GF-D8 (cell line): Measurements from ENCODE around the gene HTT.

Experiments
- DNase-seq: peaks from one replicate; lab custom pipeline; 2025; lab: John Stamatoyannopoulos, UW

The HTT gene

DNA sequence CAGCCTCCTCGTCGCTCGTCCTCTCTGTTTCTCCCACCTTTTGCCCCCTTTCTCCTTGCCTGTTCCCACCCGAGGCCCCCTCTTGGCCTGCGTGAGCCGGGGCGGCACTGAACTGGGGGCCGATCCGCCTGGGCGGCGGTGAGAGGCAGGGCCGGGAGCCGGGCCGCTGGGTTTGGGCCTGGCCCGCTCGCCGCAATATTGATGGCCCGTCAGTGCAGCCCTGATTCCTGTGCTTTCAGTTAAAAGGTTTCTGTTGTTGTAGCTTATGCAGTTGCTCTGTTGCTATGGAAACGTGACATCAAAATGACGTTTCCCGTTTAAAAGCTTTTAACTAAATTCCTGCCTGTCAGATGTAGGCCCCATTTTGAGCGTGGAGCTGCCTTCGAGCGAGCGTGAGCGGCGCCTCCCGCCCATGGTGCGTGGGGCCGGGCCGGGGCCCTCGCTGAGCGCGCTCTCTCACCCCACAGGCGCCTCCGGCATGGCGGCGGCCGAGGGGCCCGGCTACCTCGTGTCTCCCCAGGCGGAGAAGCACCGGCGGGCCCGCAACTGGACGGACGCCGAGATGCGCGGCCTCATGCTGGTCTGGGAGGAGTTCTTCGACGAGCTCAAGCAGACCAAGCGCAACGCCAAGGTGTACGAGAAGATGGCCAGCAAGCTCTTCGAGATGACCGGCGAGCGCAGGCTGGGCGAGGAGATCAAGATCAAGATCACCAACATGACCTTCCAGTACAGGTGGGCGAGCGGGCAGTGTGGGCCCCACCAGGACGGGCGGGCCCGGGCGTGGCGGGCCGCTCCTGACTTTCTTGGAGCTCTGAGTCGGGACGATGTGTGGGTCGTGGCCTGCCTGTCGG is 174.6 kb downstream of the HTT start, which contains the start of gene MSANTD1:
MSANTD1 (plus strand) TSS at position 349 of the 851 bp plus-strand sequence; CDS start at position 413, 64 bp downstream.
- no peak for DNase-seq

DNA sequence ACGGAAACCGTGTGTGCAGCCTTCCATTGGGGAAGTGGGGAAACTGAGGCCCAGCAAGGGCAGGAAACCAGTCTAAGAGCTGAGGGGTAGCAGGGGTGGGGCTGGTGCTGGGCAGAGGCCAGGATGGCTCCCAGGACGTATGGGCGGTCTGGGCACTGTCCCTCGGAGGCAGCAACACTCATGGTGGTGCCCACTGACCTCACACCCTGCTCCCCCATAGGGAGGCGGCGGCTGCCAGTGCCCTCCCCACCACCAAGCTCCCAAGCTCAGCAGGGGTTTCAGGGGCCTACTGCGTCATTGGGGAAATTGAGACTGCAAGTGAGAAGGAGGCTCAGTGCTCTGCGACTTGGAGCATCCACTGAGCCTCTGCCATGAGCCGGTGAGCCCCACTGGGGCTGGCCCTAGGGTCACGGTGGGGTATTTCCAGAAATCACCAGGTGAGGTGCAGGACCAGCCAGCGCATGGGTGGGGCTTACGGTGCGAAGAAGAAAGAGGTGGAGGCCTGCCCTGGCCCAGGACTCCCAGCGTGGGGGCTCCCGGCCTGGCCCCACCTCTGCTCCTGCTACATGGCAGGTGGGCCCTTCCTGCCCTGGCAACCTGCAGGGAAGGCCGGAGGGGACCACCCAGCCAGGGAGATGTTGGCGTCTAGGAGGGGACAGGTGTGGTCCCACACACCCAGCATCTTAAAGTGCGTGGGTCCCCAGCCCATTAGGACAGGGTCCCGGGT is 175.4 kb downstream of the HTT start:
- DNase-seq: no peak

DNA sequence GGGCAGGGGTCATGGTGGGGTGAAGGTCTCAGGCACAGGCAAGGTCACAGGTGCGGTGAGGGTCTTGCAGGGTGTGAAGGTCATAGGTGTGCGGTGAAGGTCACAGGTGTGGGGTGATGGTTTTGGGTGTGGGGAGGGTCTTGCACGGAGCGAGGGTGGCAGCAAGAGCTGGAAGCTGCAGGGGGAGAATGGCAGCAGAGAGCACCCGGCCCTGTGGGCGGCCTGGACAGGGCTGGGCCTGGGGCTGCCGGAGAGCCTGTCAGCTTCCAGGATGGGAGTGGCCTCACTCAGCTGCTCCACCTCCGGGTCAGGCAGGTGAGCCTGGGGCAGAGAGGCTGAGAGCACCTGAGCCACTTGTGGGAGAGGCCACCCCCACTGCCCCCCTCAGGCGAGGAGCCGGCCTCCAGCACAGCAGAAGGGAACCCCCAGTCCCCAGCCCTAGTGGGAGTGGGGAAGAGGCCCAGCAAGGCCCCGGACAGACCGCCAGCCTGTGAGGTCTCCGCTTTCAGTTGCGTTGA is 176.0 kb downstream of the HTT start:
- no peak for DNase-seq

DNA sequence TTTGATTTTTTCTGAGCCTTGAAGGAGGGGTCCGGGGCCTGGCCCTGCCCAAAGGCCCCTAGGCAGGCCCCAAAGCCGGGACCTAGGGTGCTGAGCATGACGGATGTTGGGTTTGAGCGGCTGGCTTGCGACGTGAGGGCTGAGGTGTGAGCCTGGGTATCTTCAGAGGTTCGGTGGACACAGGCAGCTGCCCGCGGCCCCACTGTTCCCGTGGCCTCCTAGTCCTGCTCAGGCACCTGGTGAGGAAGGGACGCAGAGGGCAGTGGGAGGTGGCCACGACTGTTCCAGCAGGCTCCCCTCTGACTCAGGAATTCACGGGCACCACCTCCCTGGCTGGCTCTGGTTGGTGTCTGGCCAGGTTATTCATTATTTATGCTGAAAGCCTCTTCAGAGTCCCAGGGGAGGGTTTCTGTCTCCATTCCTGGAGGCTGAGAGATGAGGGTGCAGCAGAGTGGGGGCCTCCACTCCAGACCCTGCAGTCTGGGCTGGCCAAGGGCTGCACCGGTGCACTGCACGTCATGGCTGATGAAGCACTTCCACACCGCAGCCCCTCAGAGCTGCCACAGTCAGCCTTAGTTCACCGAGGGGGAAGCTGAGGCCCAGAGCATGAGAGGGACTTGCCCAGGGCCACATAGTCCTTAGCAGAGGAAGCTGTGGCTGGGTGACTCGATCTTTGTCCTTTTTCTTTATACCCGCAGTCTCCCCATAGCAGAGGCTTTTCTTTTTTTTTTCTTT is 176.6 kb downstream of the HTT start:
- no peak for DNase-seq

DNA sequence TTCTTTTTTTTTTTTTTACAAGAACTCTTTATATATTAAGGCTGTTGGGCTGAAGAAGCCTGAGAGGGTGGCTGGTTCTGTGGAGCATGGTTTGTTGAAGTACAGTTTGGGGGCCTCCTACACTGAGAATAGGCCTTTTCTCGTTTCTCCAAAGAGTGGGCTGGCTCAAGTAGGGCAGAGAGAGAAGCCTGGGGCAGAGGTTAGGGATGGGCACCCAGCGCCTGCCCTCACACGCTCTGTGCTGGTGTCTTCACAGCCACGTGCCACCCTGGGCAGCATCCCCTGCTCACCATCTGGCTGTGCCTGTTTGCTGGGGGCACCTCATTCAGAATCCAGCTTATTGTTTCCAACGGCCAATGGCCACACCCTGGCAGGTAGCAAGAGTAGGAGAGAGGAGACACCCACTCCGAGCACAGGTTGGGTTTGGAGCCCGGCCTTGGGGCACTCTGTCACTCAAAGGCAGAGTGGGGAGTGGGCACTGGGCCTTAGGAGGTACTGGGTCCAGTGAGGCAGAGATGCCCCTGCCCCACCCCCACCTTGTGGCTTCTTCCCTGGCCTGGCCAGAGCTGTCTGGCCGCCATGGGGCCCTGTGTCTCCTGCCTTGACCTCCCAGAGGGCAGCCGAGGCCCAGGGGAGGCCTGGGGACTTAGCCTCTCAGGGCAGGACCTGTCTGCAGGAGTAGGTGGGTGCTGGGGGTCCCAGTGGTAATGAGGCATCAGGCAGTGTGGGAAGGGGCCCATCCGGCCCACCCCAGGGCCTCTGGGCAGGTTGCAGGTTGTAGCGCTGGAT is 177.4 kb downstream of the HTT start:
- DNase-seq: no peak

DNA sequence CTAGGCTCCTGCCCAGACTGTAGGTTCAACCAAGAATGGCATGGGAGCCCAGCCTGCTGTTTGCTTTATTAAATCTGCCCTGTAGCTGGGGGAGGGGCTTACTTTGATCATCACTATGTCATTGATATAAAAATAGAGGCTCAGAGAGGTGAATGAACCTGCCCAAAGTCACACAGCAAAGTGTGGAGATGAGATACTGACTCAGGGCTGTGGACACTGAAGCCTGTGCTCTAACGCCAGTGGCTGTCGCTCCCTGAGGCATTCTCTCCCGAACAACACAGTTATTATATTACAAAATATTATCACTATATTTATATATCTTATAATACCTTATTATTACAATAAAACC is 178.0 kb downstream of the HTT start:
- DNase-seq: no peak

DNA sequence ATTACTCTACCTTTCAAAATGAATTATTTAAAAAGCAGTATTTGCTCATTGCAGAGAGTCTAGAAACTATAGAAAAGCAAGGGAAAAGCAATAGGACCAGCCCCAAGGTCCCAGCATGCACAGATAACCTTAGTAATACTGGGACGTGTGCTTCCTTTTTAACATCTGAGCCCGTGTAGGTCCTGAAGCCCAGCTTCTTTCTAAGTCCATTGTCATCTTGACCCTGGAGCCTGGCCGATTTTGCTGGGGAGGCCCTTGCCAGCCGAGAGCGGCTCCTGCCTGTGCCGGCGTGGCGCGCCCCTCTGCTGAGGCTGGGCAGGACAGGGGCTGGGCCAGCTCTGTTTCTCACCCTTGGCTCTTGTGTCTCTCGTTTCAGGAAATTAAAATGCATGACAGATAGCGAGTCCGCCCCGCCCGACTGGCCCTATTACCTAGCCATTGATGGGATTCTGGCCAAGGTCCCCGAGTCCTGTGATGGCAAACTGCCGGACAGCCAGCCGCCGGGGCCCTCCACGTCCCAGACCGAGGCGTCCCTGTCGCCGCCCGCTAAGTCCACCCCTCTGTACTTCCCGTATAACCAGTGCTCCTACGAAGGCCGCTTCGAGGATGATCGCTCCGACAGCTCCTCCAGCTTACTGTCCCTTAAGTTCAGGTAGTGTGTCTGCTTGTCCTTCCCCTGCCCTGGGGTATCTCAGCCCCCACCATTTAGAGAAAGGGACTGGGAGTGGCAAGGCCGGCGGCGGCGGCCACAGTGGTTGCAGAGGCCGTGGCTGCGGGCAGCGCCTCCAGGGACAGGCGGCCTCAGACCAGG is 178.6 kb downstream of the HTT start:
- no peak for DNase-seq

DNA sequence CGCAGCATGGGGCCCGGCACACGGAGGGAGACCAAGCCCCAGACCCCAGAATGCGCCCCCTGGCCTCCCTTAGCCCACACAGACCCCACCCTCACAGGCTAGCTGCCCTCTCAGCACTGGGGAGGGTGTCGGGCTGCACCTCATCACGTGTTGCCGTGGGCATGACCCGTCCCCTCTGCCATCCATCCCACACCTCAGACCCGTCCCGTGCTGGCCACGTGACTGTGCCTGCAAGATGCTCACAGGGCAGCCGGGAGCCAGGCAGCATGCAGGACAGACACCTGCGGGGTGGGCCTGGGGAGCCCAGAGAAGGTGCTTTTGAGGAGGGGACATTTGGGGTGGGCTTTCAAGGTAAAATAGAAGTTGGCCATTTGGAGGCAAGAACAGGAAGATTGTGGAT is 179.3 kb downstream of the HTT start:
- DNase-seq: no peak

DNA sequence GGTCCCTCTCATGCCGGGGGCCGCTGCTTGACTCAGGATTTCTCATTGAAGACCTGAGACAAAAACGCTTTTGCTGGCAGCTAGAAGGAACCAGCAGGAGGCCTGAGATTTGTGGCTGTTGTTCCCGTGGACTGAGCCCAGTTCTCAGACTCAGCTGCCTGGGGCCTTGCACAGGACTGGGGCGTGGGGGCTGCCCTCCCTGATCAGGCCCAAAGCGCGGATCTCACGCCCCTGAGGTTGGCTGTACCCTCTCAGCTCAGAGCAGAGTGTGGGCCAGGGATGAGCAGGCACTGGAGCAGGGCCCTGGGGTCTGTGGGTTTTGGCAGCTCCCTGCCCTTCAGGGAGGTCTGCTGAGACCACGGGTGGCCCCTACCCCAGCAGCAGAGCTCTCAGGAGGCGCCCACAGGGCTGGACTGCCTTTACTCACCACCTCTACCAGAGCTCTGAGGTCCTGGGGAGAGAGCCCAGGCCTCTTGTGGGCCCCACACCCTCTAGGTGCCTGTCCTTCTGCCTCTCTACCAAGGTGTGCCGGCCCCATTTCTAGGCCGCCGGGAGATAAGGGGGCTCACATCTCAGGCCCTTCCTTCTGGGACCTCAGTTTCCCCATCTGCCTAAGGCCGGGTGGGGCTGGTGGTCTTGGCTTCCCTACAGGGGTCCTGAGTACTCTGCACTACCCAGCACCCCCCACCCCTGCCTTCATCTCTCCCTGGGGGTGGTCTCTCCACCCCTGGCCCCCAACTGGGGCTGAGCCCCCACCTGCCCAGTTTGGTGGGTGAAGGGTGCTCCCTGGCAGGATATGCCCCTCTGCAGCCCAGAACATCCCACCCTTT is 180.0 kb downstream of the HTT start:
- DNase-seq: no peak

DNA sequence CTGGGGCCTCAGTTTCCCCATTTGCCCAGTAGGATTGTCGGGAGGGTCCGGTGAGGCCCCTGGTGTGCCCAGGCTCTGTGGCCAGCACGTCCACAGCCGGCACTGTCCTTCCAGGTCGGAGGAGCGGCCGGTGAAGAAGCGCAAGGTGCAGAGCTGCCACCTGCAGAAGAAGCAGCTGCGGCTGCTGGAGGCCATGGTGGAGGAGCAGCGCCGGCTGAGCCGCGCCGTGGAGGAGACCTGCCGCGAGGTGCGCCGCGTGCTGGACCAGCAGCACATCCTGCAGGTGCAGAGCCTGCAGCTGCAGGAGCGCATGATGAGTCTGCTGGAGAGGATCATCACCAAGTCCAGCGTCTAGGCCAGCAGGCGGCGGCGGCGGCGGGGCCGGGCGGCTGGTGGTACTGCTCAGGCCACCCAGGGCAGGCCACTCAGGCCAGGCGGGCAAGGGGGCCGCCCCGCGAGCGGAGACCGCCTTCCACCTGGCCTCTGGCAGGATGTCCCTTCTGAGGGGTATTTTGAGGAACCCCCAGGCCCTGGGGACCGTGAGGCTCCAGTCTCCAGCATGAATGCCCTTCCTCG is 181.2 kb downstream of the HTT start:
- DNase-seq: no peak

DNA sequence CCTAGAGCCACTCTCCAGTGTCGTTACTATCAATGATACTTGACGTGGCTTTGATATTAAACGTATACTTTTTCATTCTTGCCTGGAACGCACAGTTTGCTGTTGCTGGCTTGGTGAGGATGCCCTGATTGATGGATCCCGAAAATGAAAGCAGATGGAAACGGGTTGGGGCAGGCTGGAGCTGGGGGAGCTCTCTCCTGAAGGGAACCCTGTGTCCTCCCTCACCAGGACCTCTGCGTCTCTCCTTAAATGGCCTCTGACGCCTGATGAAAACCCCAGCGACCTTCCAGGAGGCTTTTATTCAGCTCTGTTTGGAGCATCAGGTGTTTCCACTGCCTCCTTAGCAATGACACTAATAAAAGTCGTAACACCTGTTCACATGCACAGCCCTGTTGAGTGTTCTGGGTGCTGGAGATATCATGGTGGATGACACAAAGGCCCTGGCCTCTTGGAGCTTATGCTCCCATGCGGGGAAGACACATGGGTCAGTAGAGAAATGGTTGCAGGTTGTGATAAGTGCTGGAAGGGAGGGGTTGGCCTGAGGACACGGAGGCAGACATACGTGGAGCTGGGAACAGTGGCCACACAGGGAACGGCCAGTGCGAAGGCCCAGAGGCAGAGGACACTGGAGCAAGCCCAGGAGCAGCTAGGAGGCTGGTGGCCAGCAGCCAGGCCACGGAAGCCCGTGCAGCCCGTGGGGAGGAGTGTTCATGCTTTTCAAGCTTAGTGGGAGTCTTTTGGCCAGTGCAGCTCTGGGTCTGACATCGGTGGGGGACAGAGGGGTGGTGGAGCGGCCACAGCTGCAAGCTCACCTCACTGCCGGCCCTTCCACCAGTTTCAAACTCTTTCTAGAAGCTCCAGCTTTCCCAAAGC is 182.0 kb downstream of the HTT start:
- DNase-seq: no peak

DNA sequence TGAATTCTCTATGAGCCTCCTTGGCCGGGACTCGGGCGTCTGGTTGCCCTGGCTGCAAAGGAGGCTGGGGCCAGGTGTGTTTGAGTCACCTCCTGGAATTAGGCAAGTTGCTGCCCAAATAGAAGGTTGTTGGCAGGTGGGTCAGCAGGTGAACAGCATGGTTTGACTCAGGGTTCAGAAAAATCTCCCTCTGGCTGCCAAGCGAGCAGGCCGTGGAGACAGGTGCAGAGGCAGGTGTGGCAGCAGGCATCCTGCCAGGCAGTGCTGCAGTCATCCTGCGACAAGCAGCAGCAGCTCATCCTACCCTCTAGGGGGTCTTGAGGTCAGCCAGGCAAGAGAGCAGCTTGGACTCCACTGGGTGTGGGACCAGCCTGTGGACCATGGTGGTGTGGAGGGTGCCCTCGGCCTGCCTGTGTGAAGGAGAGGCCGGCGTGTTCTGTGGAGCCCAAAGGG is 182.6 kb downstream of the HTT start:
- no peak for DNase-seq

DNA sequence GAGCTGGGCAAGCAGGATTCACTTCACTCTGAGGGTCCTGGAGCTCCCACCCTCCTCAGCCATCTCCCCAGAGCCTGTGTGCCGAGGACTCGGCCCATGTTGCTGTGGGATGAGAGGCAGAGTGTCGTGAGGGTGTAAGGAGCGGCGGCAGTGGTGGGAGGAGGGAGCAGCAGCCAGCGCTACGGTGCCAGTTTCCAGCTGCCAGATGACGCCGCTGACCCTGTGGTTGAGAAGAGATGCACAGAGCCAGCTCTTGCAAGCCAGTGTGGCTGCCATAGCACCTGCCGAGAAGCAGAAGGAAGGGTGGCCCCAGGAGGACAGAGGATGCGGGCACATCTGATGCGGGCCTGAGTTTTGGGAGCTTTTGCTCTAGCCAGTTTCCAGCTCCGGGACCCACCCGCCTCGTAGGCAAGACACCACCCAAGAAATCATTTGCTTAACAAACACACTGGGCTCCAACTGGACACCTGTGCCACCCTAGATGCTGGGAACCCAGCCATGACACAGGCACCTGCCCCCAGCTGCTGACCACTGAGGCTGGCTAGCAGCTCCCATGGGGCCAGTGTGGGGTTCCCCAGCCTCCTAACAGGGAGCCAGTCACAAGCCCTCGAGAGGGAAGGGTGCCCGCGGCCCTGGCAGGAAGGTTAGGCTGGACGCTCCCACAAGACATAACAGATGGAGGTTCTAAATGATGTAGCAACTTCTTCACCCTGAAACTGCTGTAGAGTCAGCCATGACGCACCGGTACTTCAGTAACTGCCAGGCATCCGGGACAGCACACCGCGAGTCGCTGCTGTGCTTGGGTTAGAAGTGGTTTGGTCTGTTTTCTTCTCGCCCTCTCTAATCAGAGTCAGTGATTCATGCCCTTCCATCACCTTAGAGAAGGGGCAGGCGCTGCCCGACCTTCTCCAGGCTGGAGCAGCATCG is 183.3 kb downstream of the HTT start:
- no peak for DNase-seq

DNA sequence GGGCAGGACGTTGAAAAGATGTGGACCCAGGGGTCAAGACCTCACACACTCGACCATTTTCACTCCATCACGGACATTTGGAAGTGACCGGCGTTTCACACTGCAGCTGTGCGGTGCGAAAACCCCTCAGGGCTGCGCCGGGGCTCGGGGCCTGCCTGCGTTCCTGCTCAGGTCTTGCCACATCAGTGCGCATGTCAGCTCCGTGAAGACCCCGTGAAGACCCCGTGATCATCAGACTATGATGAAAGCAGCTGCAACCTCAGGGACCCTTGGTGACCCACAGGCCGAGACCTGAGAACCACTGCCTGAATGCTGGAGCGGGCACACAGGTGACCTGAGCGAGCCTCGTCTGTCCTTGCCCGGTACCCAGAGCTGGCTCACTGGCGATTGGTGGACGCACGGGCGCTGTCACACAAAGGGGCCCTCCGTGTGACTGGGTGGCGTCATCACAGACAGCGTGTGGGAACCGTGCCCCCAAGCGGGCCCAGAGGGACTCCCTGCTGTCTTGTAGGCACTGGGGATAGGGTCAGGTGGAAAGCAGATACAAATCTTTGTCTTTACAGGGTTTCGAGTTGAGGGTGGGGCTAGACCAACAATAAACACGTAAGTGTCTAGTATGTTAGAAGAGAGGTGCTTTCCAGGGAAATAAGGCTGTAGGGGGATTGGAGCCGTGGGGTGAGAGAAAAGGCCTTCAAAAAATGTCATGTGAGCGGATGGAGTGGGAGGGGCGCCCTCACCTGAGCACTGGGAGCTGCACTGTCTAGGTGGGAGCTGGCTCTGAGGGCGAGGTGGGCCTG is 187.1 kb downstream of the HTT start:
- no peak for DNase-seq

DNA sequence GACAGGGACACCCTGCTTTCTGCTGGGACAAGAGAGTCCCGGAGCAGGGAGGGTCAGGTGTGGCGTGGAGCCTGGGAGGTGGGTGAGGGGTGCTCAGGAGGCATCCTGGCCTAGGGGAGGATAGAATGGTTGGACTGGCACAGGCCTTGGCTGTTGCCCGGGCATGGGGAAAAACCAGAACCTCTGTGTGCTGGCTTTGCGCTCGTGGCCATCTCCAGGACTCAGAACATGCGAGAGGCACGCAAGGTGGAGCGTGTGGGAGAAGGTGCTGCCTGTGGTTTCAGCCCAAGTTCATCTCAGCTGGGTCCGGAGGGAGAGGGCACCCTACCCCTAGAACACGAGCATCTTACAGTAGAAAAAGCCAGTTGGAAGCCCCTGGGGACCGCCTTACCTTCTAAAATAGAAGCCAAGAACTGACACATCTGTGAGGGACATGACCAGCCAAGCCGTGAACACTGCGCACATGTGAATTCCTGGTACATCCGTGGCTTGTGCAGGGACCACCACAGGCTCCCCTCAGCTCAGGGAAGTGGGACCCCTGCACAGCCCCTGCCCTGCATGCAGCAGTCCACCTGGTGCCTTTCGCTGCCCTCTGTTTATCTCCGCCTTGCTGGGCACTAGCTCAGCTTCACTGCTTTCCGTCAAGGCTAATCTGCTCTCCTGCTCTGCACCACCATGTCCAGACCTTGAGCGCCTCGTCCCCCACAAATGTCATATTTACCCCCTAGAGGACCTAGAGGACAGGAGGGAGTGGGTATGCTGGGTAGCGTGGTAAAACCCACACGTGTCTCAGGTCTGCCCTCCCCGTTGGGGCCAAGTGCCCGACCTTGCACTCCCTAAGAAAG is 187.9 kb downstream of the HTT start:
- DNase-seq: no peak
